ENCODE data around the gene BRIP1. TPM values are rescaled to one million over a fixed set of nuclear protein-coding genes. Genes with fewer than 3 reads are reported as not detected.
"Not testable (repeated sequence)": the region's sequence is repeated elsewhere in the genome, so short reads cannot be mapped to it uniquely, and the experiment has no call there.

Gene BRIP1
- total and polyA plus RNA-seq, 7 experiments from 2014 or later, result 0.64 to 19.9 (median 1.6) TPM

DNA sequence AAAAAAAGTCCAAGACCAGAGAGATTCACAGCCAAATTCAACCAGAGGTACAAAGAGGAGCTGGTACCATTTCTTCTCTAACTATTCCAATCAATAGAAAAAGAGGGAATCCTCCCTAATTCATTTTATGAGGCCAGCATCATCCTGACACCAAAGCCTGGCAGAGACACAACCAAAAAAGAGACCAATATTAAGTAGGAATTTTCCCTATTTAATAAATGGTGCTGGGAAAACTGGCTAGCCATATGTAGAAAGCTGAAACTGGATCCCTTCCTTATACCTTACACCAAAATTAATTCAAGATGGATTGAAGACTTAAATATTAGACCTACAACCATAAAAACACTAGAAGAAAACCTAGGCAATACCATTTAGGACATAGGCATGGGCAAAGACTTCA, 186.8 kb downstream of the BRIP1 start:
- DNase-seq; H3K9me3 ChIP-seq (ENCODE audit: control insufficient read depth in 2 of 3, low read length in 3 of 3); H3K9me3 Mint-ChIP-seq; H3K4me1 Mint-ChIP-seq; H3K4me1 ChIP-seq (ENCODE audit: control insufficient read depth in 2 of 2, insufficient read depth in 2 of 2, low read length in 2 of 2); CTCF ChIA-PET; H3K27me3 ChIP-seq (ENCODE audit: control insufficient read depth in 2 of 2, insufficient read depth in 2 of 2, low read length in 2 of 2); H3K4me3 ChIP-seq (ENCODE audit: low read length); H3K27me3 Mint-ChIP-seq; POLR2A ChIA-PET; intact Hi-C loops (cut with micrococcal nuclease); H3K27ac Mint-ChIP-seq; H3K36me3 Mint-ChIP-seq; H3K36me3 ChIP-seq (ENCODE audit: control insufficient read depth in 2 of 3, insufficient read depth in 3 of 3, low read length in 3 of 3); H3K27ac ChIP-seq (ENCODE audit: low read depth, low read length); H3K4me3 Mint-ChIP-seq; ATAC-seq: not testable (repeated sequence)

DNA sequence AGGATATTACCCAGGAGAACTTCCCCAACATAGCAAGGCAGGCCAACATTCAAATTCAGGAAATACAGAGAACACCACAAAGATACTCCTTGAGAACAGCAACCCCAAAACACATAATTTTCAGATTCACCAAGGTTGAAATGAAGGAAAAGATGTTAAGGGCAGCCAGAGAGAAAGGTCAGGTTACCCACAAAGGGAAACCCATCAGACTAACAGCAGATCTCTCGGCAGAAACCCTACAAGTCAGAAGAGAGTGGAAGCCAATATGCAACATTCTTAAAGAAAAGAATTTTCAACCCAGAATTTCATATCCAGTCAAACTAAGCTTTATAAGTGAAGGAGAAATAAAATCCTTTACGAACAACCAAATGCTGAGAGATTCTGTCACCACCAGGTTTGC, 188.7 kb downstream of the BRIP1 start:
- POLR2A ChIA-PET; ATAC-seq; H3K4me1 Mint-ChIP-seq; DNase-seq; H3K9me3 Mint-ChIP-seq; H3K27ac ChIP-seq (ENCODE audit: low read depth, low read length); H3K27me3 ChIP-seq (ENCODE audit: control insufficient read depth in 2 of 2, insufficient read depth in 2 of 2, low read length in 2 of 2); H3K4me3 Mint-ChIP-seq; H3K4me1 ChIP-seq (ENCODE audit: control insufficient read depth in 2 of 2, insufficient read depth in 2 of 2, low read length in 2 of 2); H3K9me3 ChIP-seq (ENCODE audit: control insufficient read depth in 2 of 3, low read length in 3 of 3); H3K4me3 ChIP-seq (ENCODE audit: low read length); intact Hi-C loops (cut with micrococcal nuclease); H3K27ac Mint-ChIP-seq; CTCF ChIA-PET; H3K36me3 ChIP-seq (ENCODE audit: control insufficient read depth in 2 of 3, insufficient read depth in 3 of 3, low read length in 3 of 3); H3K36me3 Mint-ChIP-seq: not testable (repeated sequence)
- H3K27me3 Mint-ChIP-seq, result peaks cover 4 to 20% (median 9%) of the 10 kb centered on the region in 5 donors

DNA sequence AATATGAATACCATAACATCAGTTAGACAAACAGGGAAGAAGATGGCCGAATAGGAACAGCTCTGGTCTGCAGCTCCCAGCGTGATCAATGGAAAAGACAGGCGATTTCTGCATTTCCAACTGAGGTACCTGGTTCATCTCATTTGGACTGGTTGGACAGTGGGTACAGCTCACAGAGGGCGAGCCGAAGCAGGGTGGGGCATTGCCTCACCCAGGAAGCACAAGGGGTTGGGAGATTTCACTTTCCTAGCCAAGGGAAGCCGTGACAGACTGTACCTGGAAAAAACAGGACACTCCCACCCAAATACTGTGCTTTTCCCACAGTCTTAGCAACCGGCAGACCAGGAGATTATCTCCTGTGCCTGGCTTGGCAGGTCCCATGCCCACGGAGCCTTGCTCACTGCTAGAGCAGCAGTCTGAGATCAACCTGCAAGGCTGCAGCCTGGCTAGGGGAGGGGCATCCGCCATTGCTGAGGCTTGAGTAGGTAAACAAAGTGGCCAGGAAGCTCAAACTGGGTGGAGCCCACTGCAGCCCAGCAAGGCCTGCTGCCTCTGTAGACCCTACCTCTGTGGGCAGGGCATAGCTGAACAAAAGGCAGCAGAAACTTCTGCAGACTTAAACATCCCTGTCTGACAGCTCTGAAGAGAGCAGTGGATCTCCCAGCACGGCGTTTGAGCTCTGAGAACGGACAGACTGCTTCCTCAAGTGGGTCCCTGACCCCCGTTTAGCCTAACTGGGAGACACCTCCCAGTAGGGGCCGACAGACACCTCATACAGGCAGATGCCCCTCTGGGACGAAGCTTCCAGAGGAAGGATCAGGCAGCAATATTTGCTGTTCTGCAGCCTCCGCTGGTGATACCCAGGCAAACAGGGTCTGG, 190.1 kb downstream of the BRIP1 start:
- POLR2A ChIA-PET; CTCF ChIA-PET; intact Hi-C loops (cut with micrococcal nuclease); H3K9me3 Mint-ChIP-seq; DNase-seq; H3K4me3 ChIP-seq (ENCODE audit: low read length); H3K36me3 Mint-ChIP-seq; ATAC-seq; H3K4me1 ChIP-seq (ENCODE audit: control insufficient read depth in 2 of 2, insufficient read depth in 2 of 2, low read length in 2 of 2); H3K27me3 ChIP-seq (ENCODE audit: control insufficient read depth in 2 of 2, insufficient read depth in 2 of 2, low read length in 2 of 2); H3K36me3 ChIP-seq (ENCODE audit: control insufficient read depth in 2 of 3, insufficient read depth in 3 of 3, low read length in 3 of 3); H3K9me3 ChIP-seq (ENCODE audit: control insufficient read depth in 2 of 3, low read length in 3 of 3); H3K4me3 Mint-ChIP-seq; H3K27ac Mint-ChIP-seq; H3K4me1 Mint-ChIP-seq; H3K27ac ChIP-seq (ENCODE audit: low read depth, low read length): not testable (repeated sequence)
- H3K27me3 Mint-ChIP-seq, result peaks cover 4 to 25% (median 9%) of the 10 kb centered on the region in 5 donors

DNA sequence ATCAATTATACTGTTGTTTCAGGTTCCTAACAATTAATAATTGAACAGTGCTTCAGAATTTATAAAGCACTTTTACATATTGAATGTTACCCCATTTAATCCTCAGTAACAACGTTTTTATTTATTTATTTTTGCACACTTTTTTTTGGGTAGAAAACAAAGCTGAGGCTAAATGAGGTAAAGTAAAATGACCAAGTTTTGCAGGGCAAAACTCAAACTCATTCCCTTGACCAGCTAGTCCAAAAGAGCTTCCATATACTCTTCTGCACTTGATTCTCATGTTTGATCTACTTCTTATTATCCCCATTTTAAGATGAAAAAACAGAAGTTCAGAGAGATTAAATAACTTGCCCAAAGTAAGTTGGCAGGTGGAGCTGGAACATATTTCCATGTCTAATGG, 191.2 kb downstream of the BRIP1 start:
- ATAC-seq (no peak), DNase-seq (no peak)
- no peaks in the 10 kb centered on the region for H3K36me3 Mint-ChIP-seq
- H3K36me3 ChIP-seq (ENCODE audit: control insufficient read depth in 2 of 3, insufficient read depth in 3 of 3, low read length in 3 of 3), result no peaks in the 10 kb centered on the region
- CTCF ChIA-PET, result no interaction called here
- H3K4me3 ChIP-seq (ENCODE audit: low read length), result no peak overlapping the region
- peaks cover 4 to 25% (median 9%) of the 10 kb centered on the region in 5 donors for H3K27me3 Mint-ChIP-seq
- H3K4me3 Mint-ChIP-seq, result no peak overlapping the region
- H3K27ac ChIP-seq (ENCODE audit: low read depth, low read length), result no peak overlapping the region
- H3K4me1 Mint-ChIP-seq, result no peaks in the 10 kb centered on the region
- intact Hi-C loops (cut with micrococcal nuclease), result no loop called here
- H3K4me1 ChIP-seq (ENCODE audit: control insufficient read depth in 2 of 2, insufficient read depth in 2 of 2, low read length in 2 of 2), result no peaks in the 10 kb centered on the region
- H3K9me3 ChIP-seq (ENCODE audit: control insufficient read depth in 2 of 3, low read length in 3 of 3), result no peaks in the 10 kb centered on the region
- peaks cover 0 to 2% (median 0%) of the 10 kb centered on the region in 11 donors for H3K9me3 Mint-ChIP-seq
- POLR2A ChIA-PET, result no interaction called here
- H3K27ac Mint-ChIP-seq, result no peak overlapping the region
- H3K27me3 ChIP-seq (ENCODE audit: control insufficient read depth in 2 of 2, insufficient read depth in 2 of 2, low read length in 2 of 2), result no peaks in the 10 kb centered on the region

DNA sequence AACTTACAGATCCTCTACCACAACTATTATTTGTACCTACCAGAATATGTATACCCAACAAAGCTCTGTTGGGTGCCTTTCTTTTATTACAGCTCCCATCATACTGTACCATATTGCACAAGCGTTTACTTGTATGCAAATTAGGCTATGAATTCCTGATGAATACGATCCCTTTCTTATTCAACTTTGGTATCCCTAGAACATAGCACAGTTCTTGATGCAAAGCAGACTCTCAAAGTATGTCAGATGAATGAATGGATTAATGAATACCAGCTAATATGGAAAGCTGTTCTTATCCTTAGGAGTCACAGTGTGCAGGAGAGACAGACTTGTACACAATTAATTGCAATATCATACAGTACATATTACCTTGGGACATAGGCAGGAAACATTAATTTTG, 192.6 kb downstream of the BRIP1 start:
- Histone ChIP-seq H3K4me3 (ENCODE audit: low read length) (no peak overlapping the region), H3K9me3 (ENCODE audit: control insufficient read depth in 2 of 3, low read length in 3 of 3) (no peaks in the 10 kb centered on the region), H3K4me1 (ENCODE audit: control insufficient read depth in 2 of 2, insufficient read depth in 2 of 2, low read length in 2 of 2) (no peaks in the 10 kb centered on the region), H3K27ac (ENCODE audit: low read depth, low read length) (no peak overlapping the region), H3K36me3 (ENCODE audit: control insufficient read depth in 2 of 3, insufficient read depth in 3 of 3, low read length in 3 of 3) (no peaks in the 10 kb centered on the region), H3K27me3 (ENCODE audit: control insufficient read depth in 2 of 2, insufficient read depth in 2 of 2, low read length in 2 of 2) (no peaks in the 10 kb centered on the region)
- ChIA-PET POLR2A (no interaction called here), CTCF (no interaction called here)
- ATAC-seq (no peak), DNase-seq (no peak)
- H3K27ac Mint-ChIP-seq, result no peak overlapping the region
- intact Hi-C loops (cut with micrococcal nuclease), result no loop called here
- no peaks in the 10 kb centered on the region for H3K4me1 Mint-ChIP-seq
- H3K4me3 Mint-ChIP-seq, result no peak overlapping the region
- no peaks in the 10 kb centered on the region for H3K36me3 Mint-ChIP-seq
- H3K9me3 Mint-ChIP-seq, result peaks cover 0 to 4% (median 0%) of the 10 kb centered on the region in 11 donors
- H3K27me3 Mint-ChIP-seq, result peaks cover 3 to 30% (median 10%) of the 10 kb centered on the region in 5 donors

DNA sequence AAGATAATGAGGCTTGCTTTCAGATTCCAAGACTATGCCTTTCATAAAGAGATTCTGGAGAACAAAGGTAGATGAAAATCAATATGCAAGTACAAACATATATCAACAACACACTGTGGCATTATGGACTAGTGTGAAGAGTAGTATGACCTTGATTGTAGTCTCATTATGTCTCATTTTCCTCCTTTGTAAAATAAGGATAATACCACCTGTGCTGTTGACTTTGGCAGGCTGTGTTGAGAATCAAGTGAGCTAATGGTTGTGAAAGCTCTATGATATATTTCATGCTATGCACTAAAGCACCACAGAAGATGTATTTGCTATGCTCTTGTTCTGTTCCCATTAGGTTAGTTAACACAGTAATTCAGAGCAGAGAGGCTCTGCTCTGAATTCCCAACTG, 193.8 kb downstream of the BRIP1 start:
- Mint-ChIP-seq H3K27ac (no peak overlapping the region), H3K36me3 (no peaks in the 10 kb centered on the region), H3K27me3 (peaks cover 5 to 41% (median 19%) of the 10 kb centered on the region in 5 donors), H3K4me3 (no peak overlapping the region), H3K9me3 (peaks cover 0 to 4% (median 0%) of the 10 kb centered on the region in 11 donors), H3K4me1 (no peaks in the 10 kb centered on the region)
- no peaks in the 10 kb centered on the region for H3K27me3 ChIP-seq (ENCODE audit: control insufficient read depth in 2 of 2, insufficient read depth in 2 of 2, low read length in 2 of 2)
- no peak overlapping the region for H3K4me3 ChIP-seq (ENCODE audit: low read length)
- intact Hi-C loops (cut with micrococcal nuclease), result no loop called here
- ChIA-PET POLR2A (no interaction called here), CTCF (no interaction called here)
- H3K9me3 ChIP-seq (ENCODE audit: control insufficient read depth in 2 of 3, low read length in 3 of 3), result no peaks in the 10 kb centered on the region
- DNase-seq (no peak), ATAC-seq (no peak)
- no peaks in the 10 kb centered on the region for H3K4me1 ChIP-seq (ENCODE audit: control insufficient read depth in 2 of 2, insufficient read depth in 2 of 2, low read length in 2 of 2)
- H3K36me3 ChIP-seq (ENCODE audit: control insufficient read depth in 2 of 3, insufficient read depth in 3 of 3, low read length in 3 of 3), result no peaks in the 10 kb centered on the region
- H3K27ac ChIP-seq (ENCODE audit: low read depth, low read length), result no peak overlapping the region

DNA sequence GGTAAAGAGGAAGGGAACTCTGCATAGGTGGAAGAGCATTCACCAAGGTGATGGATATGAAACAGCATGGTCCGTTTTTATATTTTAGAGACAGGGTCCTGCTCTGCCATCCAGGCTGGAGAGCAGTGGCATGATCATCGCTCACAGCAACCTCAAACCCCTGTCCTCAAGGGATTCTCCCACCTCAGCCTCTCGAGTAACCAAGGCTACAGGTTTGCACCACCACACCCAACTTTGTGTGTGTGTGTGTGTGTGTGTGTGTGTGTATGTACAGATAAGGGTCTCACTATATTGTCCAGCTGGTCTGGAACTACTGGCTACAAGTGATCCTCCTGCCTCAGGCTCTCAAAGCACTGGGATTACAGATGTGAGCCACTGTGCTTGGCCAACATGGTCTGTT, 194.8 kb downstream of the BRIP1 start:
- Histone ChIP-seq H3K27me3 (ENCODE audit: control insufficient read depth in 2 of 2, insufficient read depth in 2 of 2, low read length in 2 of 2) (no peaks in the 10 kb centered on the region), H3K9me3 (ENCODE audit: control insufficient read depth in 2 of 3, low read length in 3 of 3) (no peaks in the 10 kb centered on the region), H3K4me1 (ENCODE audit: control insufficient read depth in 2 of 2, insufficient read depth in 2 of 2, low read length in 2 of 2) (no peaks in the 10 kb centered on the region), H3K36me3 (ENCODE audit: control insufficient read depth in 2 of 3, insufficient read depth in 3 of 3, low read length in 3 of 3) (no peaks in the 10 kb centered on the region), H3K27ac (ENCODE audit: low read depth, low read length) (no peak overlapping the region), H3K4me3 (ENCODE audit: low read length) (no peak overlapping the region)
- peaks cover 9 to 35% (median 21%) of the 10 kb centered on the region in 5 donors for H3K27me3 Mint-ChIP-seq
- no peaks in the 10 kb centered on the region for H3K36me3 Mint-ChIP-seq
- ATAC-seq (no peak), DNase-seq (no peak)
- intact Hi-C loops (cut with micrococcal nuclease), result no loop called here
- ChIA-PET CTCF (no interaction called here), POLR2A (no interaction called here)
- no peak overlapping the region for H3K27ac Mint-ChIP-seq
- no peaks in the 10 kb centered on the region for H3K4me1 Mint-ChIP-seq
- no peak overlapping the region for H3K4me3 Mint-ChIP-seq
- peaks cover 0 to 4% (median 0%) of the 10 kb centered on the region in 11 donors for H3K9me3 Mint-ChIP-seq
